ENCODE results near the gene MARCKSL1.

- TF ChIP-seq POLR2A (IDR thresholded peaks at IDR 0.05; ENCODE audit: low read length) (no peak), GATA1 (IDR thresholded peaks at IDR 0.05; ENCODE audit: low read depth, low read length) (no peak)
Measured at GRCh38 chr1:32333251-32333963, 2.6 kb downstream of the MARCKSL1 start.

All from erythroblast (primary cell).